ENCODE results near the gene CCL18. TPM values are rescaled to one million over a fixed set of nuclear protein-coding genes. Genes with fewer than 3 reads are reported as not detected.
"Not testable (repeated sequence)": the region's sequence is repeated elsewhere in the genome, so short reads cannot be mapped to it uniquely, and the experiment has no call there.

The CCL18 gene
- total and polyA plus RNA-seq, 2 donors (not counting 3 experiments of a cell fraction or from before 2014, with no cell fraction given): not detected

DNA sequence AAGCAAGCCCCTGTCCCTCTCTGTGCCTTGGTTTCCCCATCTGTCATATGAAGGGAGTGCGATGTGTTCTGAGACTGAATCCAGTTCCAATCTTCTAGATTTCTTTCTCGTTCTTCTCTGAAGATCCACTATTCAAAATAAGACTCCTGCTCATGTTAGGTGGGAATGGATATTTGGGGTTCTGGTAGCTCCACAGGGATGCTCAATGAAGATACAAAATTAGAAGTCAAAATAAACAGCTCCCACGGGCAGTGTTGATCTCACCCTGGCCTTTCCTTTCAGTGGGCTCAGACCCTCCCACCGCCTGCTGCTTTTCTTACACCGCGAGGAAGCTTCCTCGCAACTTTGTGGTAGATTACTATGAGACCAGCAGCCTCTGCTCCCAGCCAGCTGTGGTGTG, 40.2 kb downstream of the CCL18 start:
- dilution Hi-C loops (cut with MboI; ENCODE audit: extremely low pct_ligation_motif_present, low sequenced_read_pairs); H3K4me1 ChIP-seq (ENCODE audit: control insufficient read depth, extremely low read depth, insufficient read depth, low read length); CTCF ChIA-PET; POLR2A ChIA-PET; H3K4me3 ChIP-seq (replicated peaks in 1 of 3; ENCODE audit: insufficient read depth in 1 of 3, low read depth in 1 of 3, low read length in 3 of 3); DNase-seq (ENCODE audit: low read depth, low spot score); H3K9me3 ChIP-seq (replicated peaks; ENCODE audit: control insufficient read depth, insufficient read depth, low read length); H3K27ac ChIP-seq (ENCODE audit: insufficient read depth, low read depth, low read length); H3K36me3 ChIP-seq (ENCODE audit: control insufficient read depth in 2 of 2, extremely low read depth in 1 of 2, insufficient read depth in 2 of 2, low read length in 2 of 2); H3K27me3 ChIP-seq (ENCODE audit: control insufficient read depth in 2 of 2, insufficient read depth in 2 of 2, low read length in 2 of 2); BruUV-seq (replicated peaks); H3K79me2 ChIP-seq (ENCODE audit: control insufficient read depth, insufficient read depth, low read length); H4K20me1 ChIP-seq (replicated peaks; ENCODE audit: control insufficient read depth, extremely low read depth, insufficient read depth, low read length); intact Hi-C loops (cut with micrococcal nuclease); H3K4me2 ChIP-seq (ENCODE audit: insufficient read depth, low read length); H3K9ac ChIP-seq (replicated peaks; ENCODE audit: extremely low read depth, insufficient read depth, low read length); H2AFZ ChIP-seq (ENCODE audit: low read depth, low read length); H3K9me1 ChIP-seq (replicated peaks; ENCODE audit: control insufficient read depth, extremely low read depth, insufficient read depth, low read length); FAIRE-seq: not testable (repeated sequence)

GRCh38 chr17:36104701-36105181, 40.7 kb downstream of the CCL18 start:
- FAIRE-seq (no peak), DNase-seq (ENCODE audit: low read depth, low spot score) (no peak)
- H4K20me1 ChIP-seq (replicated peaks; ENCODE audit: control insufficient read depth, extremely low read depth, insufficient read depth, low read length): no peaks in the 10 kb centered on the region
- CTCF ChIA-PET: no interaction called here
- no TSS peak for BruUV-seq (replicated peaks)
- H3K9me1 ChIP-seq (replicated peaks; ENCODE audit: control insufficient read depth, extremely low read depth, insufficient read depth, low read length): no peaks in the 10 kb centered on the region
- POLR2A ChIA-PET: no interaction called here
- H2AFZ ChIP-seq (ENCODE audit: low read depth, low read length): no peak overlapping the region
- no peaks in the 10 kb centered on the region for H3K79me2 ChIP-seq (ENCODE audit: control insufficient read depth, insufficient read depth, low read length)
- intact Hi-C loops (cut with micrococcal nuclease) (no loop called here), dilution Hi-C loops (cut with MboI; ENCODE audit: extremely low pct_ligation_motif_present, low sequenced_read_pairs) (no loop called here)
- H3K27me3 ChIP-seq (ENCODE audit: control insufficient read depth in 2 of 2, insufficient read depth in 2 of 2, low read length in 2 of 2): no peaks in the 10 kb centered on the region
- no peak overlapping the region for H3K4me3 ChIP-seq (replicated peaks in 1 of 3; ENCODE audit: insufficient read depth in 1 of 3, low read depth in 1 of 3, low read length in 3 of 3)
- H3K4me2 ChIP-seq (ENCODE audit: insufficient read depth, low read length): no peak overlapping the region
- H3K36me3 ChIP-seq (ENCODE audit: control insufficient read depth in 2 of 2, extremely low read depth in 1 of 2, insufficient read depth in 2 of 2, low read length in 2 of 2): no peaks in the 10 kb centered on the region
- H3K9ac ChIP-seq (replicated peaks; ENCODE audit: extremely low read depth, insufficient read depth, low read length): no peak overlapping the region
- TF ChIP-seq EZH2 (IDR thresholded peaks at IDR 0.05; ENCODE audit: borderline replicate concordance, low read depth, low read length, severe bottlenecking) (no peak), MAX (IDR thresholded peaks at IDR 0.05; ENCODE audit: insufficient read depth, insufficient read length) (no peak)
- H3K27ac ChIP-seq (ENCODE audit: insufficient read depth, low read depth, low read length): no peak overlapping the region
- no peaks in the 10 kb centered on the region for H3K4me1 ChIP-seq (ENCODE audit: control insufficient read depth, extremely low read depth, insufficient read depth, low read length)
- no peaks in the 10 kb centered on the region for H3K9me3 ChIP-seq (replicated peaks; ENCODE audit: control insufficient read depth, insufficient read depth, low read length)
